ENCODE measurements around the gene PDZD2.
"Not testable (repeated sequence)": the region's sequence is repeated elsewhere in the genome, so short reads cannot be mapped to it uniquely, and the experiment has no call there.

The PDZD2 gene

GRCh38 chr5:31939151-31939550 lies 300.2 kb downstream of the PDZD2 start:
- DNase-seq, result no peak

- DNase-seq, result no peak
These were observed 302.3 kb downstream of the PDZD2 start for GRCh38 chr5:31941151-31941755.

GRCh38 chr5:31942546-31942945 lies 303.6 kb downstream of the PDZD2 start:
- no peak for DNase-seq

GRCh38 chr5:31944684-31945445 lies 305.9 kb downstream of the PDZD2 start:
- DNase-seq, result no peak

GRCh38 chr5:31948006-31948405 lies 309.1 kb downstream of the PDZD2 start:
- DNase-seq, result no peak

- DNase-seq, result no peak
These were observed 313.1 kb downstream of the PDZD2 start for GRCh38 chr5:31952067-31952466.

- DNase-seq, result no peak
These were observed 315.2 kb downstream of the PDZD2 start for GRCh38 chr5:31954091-31954490.

- no peak for DNase-seq
These were observed 318.2 kb downstream of the PDZD2 start for GRCh38 chr5:31957151-31957550.

GRCh38 chr5:31962351-31962751 lies 323.4 kb downstream of the PDZD2 start:
- DNase-seq, result no peak

- no peak for DNase-seq
These were observed 324.0 kb downstream of the PDZD2 start for GRCh38 chr5:31962871-31963307.

GRCh38 chr5:31963358-31964006 lies 324.6 kb downstream of the PDZD2 start:
- no peak for DNase-seq

- DNase-seq, result no peak
These were observed 325.1 kb downstream of the PDZD2 start for GRCh38 chr5:31964007-31964360.

GRCh38 chr5:31965227-31965626 lies 326.3 kb downstream of the PDZD2 start:
- DNase-seq, result no peak

- DNase-seq, result no peak
These were observed 328.0 kb downstream of the PDZD2 start for GRCh38 chr5:31966936-31967335.

GRCh38 chr5:31967461-31967860 lies 328.5 kb downstream of the PDZD2 start:
- DNase-seq, result no peak

GRCh38 chr5:31972558-31972957 lies 333.6 kb downstream of the PDZD2 start:
- DNase-seq, result no peak

GRCh38 chr5:31975189-31975612 lies 336.3 kb downstream of the PDZD2 start:
- not testable (repeated sequence) for DNase-seq

- no peak for DNase-seq
These were observed 337.2 kb downstream of the PDZD2 start for GRCh38 chr5:31976169-31976568.

- no peak for DNase-seq
These were observed 342.5 kb downstream of the PDZD2 start for GRCh38 chr5:31981361-31981945.

- DNase-seq, result no peak
These were observed 343.1 kb downstream of the PDZD2 start for GRCh38 chr5:31982027-31982426.

GRCh38 chr5:31982621-31983020 lies 343.7 kb downstream of the PDZD2 start:
- DNase-seq, result no peak

- DNase-seq, result no peak
These were observed 344.9 kb downstream of the PDZD2 start for GRCh38 chr5:31983851-31984250.

- DNase-seq, result no peak
These were observed 345.8 kb downstream of the PDZD2 start for GRCh38 chr5:31984691-31985090.

GRCh38 chr5:31986101-31986500 lies 347.2 kb downstream of the PDZD2 start:
- no peak for DNase-seq
